Activated CD8-positive, alpha-beta T cell treated with anti-CD3 and anti-CD28 coated beads for 36 hours (primary cell): ENCODE data around the gene MSTO1. TPM values are rescaled to one million over a fixed set of nuclear protein-coding genes. Genes with fewer than 3 reads are reported as not detected.
"Not testable (repeated sequence)": the region's sequence is repeated elsewhere in the genome, so short reads cannot be mapped to it uniquely, and the experiment has no call there.

Experiments
- ATAC-seq: fragments of 200-7000 bp; cut with Tn5 transposase; one replicate; pipeline ENCODE4 v1.10.0; 2021; ENCODE audit warnings: mild to moderate bottlenecking, moderate library complexity
- CTCF ChIA-PET: fragments of 350-600 bp; sonication (Branson Sonifier 250); formaldehyde crosslinking; loops from one replicate; lab custom pipeline; 2021; ENCODE audit warnings: antibody characterized with exemption; lab: Charles Lee
- POLR2A ChIA-PET: fragments of 350-600 bp; sonication (Branson Sonifier 250); formaldehyde crosslinking; loops from one replicate; lab custom pipeline; 2021; ENCODE audit warnings: antibody characterized with exemption; lab: Charles Lee
- DNase-seq: peaks from one replicate; pipeline ENCODE4 v3.0.0-alpha.2; 2020
- H3K27ac Mint-ChIP-seq: one replicate; pipeline ENCODE4 v1.8.0; 2021; ENCODE audit warnings: mild to moderate bottlenecking, mixed read lengths
- H3K27me3 Mint-ChIP-seq: one replicate; pipeline ENCODE4 v1.8.0; 2021; ENCODE audit warnings: mixed read lengths
- H3K36me3 Mint-ChIP-seq: one replicate; pipeline ENCODE4 v1.8.0; 2021; ENCODE audit warnings: low read depth, mixed read lengths
- H3K4me1 Mint-ChIP-seq: one replicate; pipeline ENCODE4 v1.8.0; 2021; ENCODE audit warnings: low read depth, mixed read lengths
- H3K4me3 Mint-ChIP-seq: one replicate; pipeline ENCODE4 v1.8.0; 2021; ENCODE audit warnings: mild to moderate bottlenecking, moderate library complexity, mixed read lengths
- H3K9me3 Mint-ChIP-seq: one replicate; pipeline ENCODE4 v1.8.0; 2021; ENCODE audit warnings: mixed read lengths
- intact Hi-C: fragments of 100-400 bp; cut with micrococcal nuclease; formaldehyde crosslinking; loops from one replicate; pipeline ENCODE4 v1.10.0; 2022
- total RNA-seq, 2 experiments: library from RNA; stranded (reverse); gene quantifications; one replicate each; pipeline ENCODE4 v1.2.3, GENCODE V29; 2021
- TF ChIP-seq, protein P1 (sequence below): fragments of 200-600 bp; IDR thresholded peaks from one replicate; pipeline ENCODE4 v1.8.0; 2022; ENCODE audit warnings: antibody characterized with exemption, mild to moderate bottlenecking

MSTO1 gene
- total RNA-seq, 2 experiments from 2014 or later = 52.3 to 57.1 TPM

DNA sequence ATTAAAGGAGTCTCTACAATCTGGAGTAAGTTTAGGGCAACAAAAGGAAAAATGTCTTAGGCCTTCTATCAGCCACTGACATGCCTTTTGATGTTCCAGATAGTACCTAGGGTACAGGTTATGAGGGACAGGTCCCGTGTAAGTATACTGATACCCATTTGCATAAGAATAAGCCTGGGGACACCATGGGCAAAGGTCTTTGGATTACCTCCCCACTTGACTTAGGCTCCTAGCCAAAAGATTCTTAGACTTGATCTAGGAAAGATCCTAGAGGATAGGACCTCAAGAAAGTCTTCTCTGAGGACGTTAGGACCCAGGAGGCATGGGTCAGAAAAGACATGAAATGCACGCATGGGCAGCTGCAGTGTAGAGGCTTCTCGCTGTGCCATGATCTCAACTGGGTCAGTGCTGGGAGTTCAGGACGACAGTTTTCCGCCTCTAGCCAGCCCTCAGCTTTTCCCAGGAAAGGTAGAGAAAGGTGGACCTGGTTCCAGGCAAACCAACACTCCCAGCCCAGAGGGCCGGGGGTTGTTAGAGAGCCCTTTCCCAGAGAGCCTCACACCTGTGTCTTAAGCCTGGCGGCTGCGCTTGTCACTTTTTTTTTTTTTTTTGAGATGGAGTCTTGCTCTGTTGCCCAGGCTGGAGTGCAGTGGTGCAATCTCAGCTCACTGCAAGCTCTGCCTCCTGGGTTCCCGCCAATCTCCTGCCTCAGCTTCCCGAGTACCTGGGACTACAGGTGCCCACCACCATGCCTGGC lies 26.6 kb downstream of the MSTO1 start:
- no peak for DNase-seq
- peaks cover 4% of the 10 kb centered on the region for H3K36me3 Mint-ChIP-seq
- no peaks in the 10 kb centered on the region for H3K27me3 Mint-ChIP-seq
- H3K4me3 Mint-ChIP-seq = peak overlapping the region; percentile 91
- intact Hi-C loops = no loop called here
- peak overlapping the region; percentile 93 for H3K27ac Mint-ChIP-seq
- peaks cover 17% of the 10 kb centered on the region for H3K4me1 Mint-ChIP-seq
- H3K9me3 Mint-ChIP-seq = peaks cover 4% of the 10 kb centered on the region
- ATAC-seq = peak; percentile 21
- TF ChIP-seq, protein P1, sequence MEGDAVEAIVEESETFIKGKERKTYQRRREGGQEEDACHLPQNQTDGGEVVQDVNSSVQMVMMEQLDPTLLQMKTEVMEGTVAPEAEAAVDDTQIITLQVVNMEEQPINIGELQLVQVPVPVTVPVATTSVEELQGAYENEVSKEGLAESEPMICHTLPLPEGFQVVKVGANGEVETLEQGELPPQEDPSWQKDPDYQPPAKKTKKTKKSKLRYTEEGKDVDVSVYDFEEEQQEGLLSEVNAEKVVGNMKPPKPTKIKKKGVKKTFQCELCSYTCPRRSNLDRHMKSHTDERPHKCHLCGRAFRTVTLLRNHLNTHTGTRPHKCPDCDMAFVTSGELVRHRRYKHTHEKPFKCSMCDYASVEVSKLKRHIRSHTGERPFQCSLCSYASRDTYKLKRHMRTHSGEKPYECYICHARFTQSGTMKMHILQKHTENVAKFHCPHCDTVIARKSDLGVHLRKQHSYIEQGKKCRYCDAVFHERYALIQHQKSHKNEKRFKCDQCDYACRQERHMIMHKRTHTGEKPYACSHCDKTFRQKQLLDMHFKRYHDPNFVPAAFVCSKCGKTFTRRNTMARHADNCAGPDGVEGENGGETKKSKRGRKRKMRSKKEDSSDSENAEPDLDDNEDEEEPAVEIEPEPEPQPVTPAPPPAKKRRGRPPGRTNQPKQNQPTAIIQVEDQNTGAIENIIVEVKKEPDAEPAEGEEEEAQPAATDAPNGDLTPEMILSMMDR = no peak
- ChIA-PET CTCF (no interaction called here), POLR2A (no interaction called here)

DNA sequence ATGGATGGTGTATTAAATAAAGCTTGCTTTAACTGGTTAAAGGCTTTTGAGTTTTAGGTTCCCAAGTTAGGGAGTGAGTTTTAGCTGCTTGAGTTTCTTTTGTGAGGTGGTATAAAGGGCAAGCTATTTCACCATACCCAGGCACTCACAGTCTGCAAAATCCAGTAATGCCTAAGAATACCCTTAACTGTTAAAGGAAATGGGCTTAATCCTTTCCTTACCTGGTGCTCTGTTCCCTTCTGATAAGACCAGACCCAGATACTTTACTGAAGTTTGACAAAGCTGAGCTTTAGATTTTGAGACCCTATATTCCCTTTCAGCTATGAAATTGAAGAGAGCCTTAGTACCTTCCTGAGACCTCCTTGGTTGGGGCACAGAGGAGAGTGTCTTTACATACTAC lies 30.3 kb downstream of the MSTO1 start:
- peaks cover 13% of the 10 kb centered on the region for H3K36me3 Mint-ChIP-seq
- H3K27me3 Mint-ChIP-seq = no peaks in the 10 kb centered on the region
- ChIA-PET CTCF (interaction anchor here (1.3 kb wide), 1 partner anchor 44 kb away, joined by 5 read pairs; no protein-coding TSS in a partner anchor), POLR2A (interaction anchor here (0.6 kb wide), 1 partner anchor 40 kb away, joined by 3 read pairs; no protein-coding TSS in a partner anchor)
- DNase-seq = no peak
- H3K4me3 Mint-ChIP-seq = no peak overlapping the region
- no peak for ATAC-seq
- H3K4me1 Mint-ChIP-seq = peaks cover 17% of the 10 kb centered on the region
- no peak overlapping the region for H3K27ac Mint-ChIP-seq
- peaks cover 24% of the 10 kb centered on the region for H3K9me3 Mint-ChIP-seq
- TF ChIP-seq, protein P1 = no peak
- intact Hi-C loops = no loop called here

DNA sequence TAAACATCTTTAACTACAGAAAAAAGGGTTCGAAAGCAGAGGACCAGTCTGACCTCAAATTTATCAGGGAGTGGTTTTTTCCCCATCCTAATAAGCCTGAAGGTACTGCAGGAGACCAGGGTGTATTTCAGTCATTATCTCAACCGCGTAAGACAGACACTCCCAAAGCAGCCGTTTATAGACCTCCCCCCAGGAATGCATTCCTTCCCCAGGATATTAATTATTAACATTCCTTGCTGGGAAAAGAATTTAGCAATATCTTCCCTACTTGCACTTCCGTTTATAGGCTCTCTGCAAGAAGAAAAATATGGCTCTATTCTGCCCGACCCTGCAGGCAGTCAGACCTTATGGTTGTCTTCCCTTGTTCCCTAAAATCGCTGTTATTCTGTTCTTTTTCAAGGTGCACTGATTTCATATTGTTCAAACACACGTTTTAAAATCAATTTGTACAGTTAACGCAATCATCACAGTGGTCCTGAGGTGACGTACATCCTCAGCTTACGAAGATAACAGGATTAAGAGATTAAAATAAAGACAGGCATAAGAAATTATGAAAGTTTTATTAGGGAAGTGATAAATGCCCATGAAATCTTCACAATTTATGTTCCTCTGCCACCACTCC lies 32.7 kb downstream of the MSTO1 start:
- DNase-seq, H3K4me1 Mint-ChIP-seq, ATAC-seq, H3K27ac Mint-ChIP-seq, H3K36me3 Mint-ChIP-seq, H3K4me3 Mint-ChIP-seq, POLR2A ChIA-PET, H3K27me3 Mint-ChIP-seq, CTCF ChIA-PET, intact Hi-C loops: not testable (repeated sequence)
- peaks cover 24% of the 10 kb centered on the region for H3K9me3 Mint-ChIP-seq

DNA sequence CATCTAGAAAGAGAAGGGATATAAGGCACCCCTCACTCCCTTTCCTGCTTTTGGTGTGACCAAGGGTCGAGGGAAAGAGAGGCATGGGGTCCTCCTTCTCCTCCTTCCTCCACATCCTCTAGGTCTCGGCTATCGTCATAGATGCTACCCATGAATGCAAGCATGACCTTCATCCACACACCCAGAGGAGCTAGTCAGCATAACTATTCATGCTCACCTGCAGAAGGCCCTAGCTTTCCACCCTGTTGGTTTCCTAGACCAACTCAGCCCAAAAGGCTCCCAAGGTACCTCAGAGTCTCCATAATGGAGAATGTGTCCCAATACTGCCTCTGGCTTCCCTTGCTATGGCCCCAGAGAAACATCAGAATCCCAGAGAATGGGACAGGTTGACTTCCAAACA lies 33.2 kb downstream of the MSTO1 start:
- intact Hi-C loops = no loop called here
- peaks cover 10% of the 10 kb centered on the region for H3K36me3 Mint-ChIP-seq

DNA sequence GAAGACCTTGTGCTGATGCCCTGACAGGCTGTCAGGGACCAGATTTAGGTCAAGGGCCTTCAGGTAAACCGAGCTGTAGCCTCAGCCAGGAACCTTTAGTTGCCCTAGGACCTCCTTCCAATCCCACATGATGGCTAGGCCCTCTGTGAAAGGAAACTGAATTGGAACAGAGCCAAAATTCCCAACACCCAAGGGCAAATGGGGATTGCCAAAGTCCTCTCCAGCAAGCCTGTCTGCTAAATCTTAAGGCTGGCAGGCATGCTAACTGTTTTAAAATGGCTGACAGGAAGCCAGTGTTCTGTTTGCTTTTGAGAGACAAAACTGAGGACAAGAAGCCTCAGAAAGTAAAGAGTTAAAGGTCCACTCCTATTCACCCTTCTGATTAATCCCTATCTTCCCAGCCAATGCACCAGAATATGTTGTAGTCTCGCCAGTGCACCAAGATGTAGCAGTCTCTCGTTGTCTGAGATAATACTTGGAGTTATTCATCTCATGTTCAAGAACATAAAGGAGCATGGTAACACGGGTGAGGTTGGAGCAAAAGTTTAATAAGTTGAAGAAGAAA lies 35.1 kb downstream of the MSTO1 start:
- ATAC-seq (no peak), DNase-seq (no peak)
- Mint-ChIP-seq H3K27ac (no peak overlapping the region), H3K36me3 (peaks cover 10% of the 10 kb centered on the region), H3K4me1 (no peaks in the 10 kb centered on the region), H3K27me3 (peaks cover 1% of the 10 kb centered on the region), H3K4me3 (no peak overlapping the region), H3K9me3 (peaks cover 24% of the 10 kb centered on the region)
- ChIA-PET CTCF (no interaction called here), POLR2A (no interaction called here)
- intact Hi-C loops = no loop called here
- TF ChIP-seq, protein P1 = no peak

More for the DNA sequence above, 33.2 kb downstream of the MSTO1 start:
- no peak overlapping the region for H3K4me3 Mint-ChIP-seq
- H3K27ac Mint-ChIP-seq = no peak overlapping the region
- CTCF ChIA-PET = no interaction called here
- POLR2A ChIA-PET = no interaction called here
- no peaks in the 10 kb centered on the region for H3K4me1 Mint-ChIP-seq
- no peak for DNase-seq
- peaks cover 24% of the 10 kb centered on the region for H3K9me3 Mint-ChIP-seq
- ATAC-seq = no peak
- TF ChIP-seq, protein P1 = no peak
- no peaks in the 10 kb centered on the region for H3K27me3 Mint-ChIP-seq
